Peyer's patch (tissue), 4 donors: ENCODE data around the gene IDH3B. TPM values are rescaled to one million over a fixed set of nuclear protein-coding genes. Genes with fewer than 3 reads are reported as not detected.
A peak's percentile ranks its signal among the peaks of the same experiment; 100 is the strongest.

Experiments used
- DNase-seq, 3 donors: peaks; one replicate each; pipeline ENCODE4 v3.0.0-alpha.2; 2017 to 2019
- H3K27ac ChIP-seq, 4 donors: fragments of 200-600 bp; sonication (generic); one replicate each; pipeline ENCODE4 v1.5.1; 2016 to 2019
- H3K27me3 ChIP-seq, 2 donors: fragments of 200-600 bp; sonication (generic); one replicate each; pipeline ENCODE4 v1.5.1; 2019
- H3K36me3 ChIP-seq, 3 donors: fragments of 200-600 bp; sonication (generic); one replicate each; pipeline ENCODE4 v1.5.1; 2016 to 2019
- H3K4me1 ChIP-seq, 4 donors: fragments of 200-600 bp; sonication (generic); one replicate each; pipeline ENCODE4 v1.5.1; 2016 to 2019
- H3K4me3 ChIP-seq, 4 donors: fragments of 200-600 bp; sonication (generic); 1 replicate in 3 of 4; 2 replicates in 1 of 4; pipeline ENCODE4 v1.5.1; 2016 to 2019; ENCODE audit warnings: mild to moderate bottlenecking in 1 of 4
- H3K9me3 ChIP-seq, 4 donors: fragments of 200-600 bp; sonication (generic); one replicate each; pipeline ENCODE4 v1.5.1; 2016 to 2019; ENCODE audit warnings: mild to moderate bottlenecking in 1 of 4
- CTCF ChIP-seq, 6 experiments: fragments of 450-650 bp in 4 of 6; fragments of 200-600 bp in 2 of 6; sonication (generic) in 1 of 6; IDR thresholded peaks; one replicate each; pipeline ENCODE4 v1.5.1; 2017 to 2019; ENCODE audit warnings: antibody characterized with exemption in 6 of 6, mild to moderate bottlenecking in 3 of 6, moderate library complexity in 1 of 6
- POLR2A ChIP-seq, 2 donors: fragments of 450-650 bp; IDR thresholded peaks; one replicate each; pipeline ENCODE4 v1.5.1; 2017; ENCODE audit warnings: antibody characterized with exemption in 2 of 2, mild to moderate bottlenecking in 2 of 2, moderate library complexity in 2 of 2
- total RNA-seq, 4 donors: library from RNA; depleted of rRNA; stranded (reverse); fragments of >200 nt; gene quantifications; one replicate each; pipeline ENCODE4 v1.1.0, GENCODE V29; 2016

Gene IDH3B
- total RNA-seq, 4 donors from 2014 or later: 113 to 156 (median 134) TPM

GRCh38 chr20:2693286-2694007, 29.4 kb upstream of the IDH3B start:
- H3K9me3 ChIP-seq: no peaks in the 10 kb centered on the region
- DNase-seq: no peak
- peaks cover 0 to 15% of the 10 kb centered on the region in 2 donors for H3K27me3 ChIP-seq
- no peaks in the 10 kb centered on the region for H3K36me3 ChIP-seq
- TF ChIP-seq CTCF (IDR thresholded peaks at IDR 0.05) (no peak), POLR2A (IDR thresholded peaks at IDR 0.05) (no peak)
- peak overlapping the region in 2 of 4 donors; percentile 39 to 79 for H3K27ac ChIP-seq
- peaks cover 0 to 17% (median 3%) of the 10 kb centered on the region in 4 donors for H3K4me1 ChIP-seq
- peak overlapping the region; percentile 26 to 65 (median 58) for H3K4me3 ChIP-seq

- Histone ChIP-seq H3K9me3 (no peaks in the 10 kb centered on the region), H3K4me3 (peak overlapping the region in 3 of 4 donors; percentile 54 to 65 (median 63)), H3K27me3 (peaks cover 0 to 15% of the 10 kb centered on the region in 2 donors), H3K36me3 (no peaks in the 10 kb centered on the region), H3K4me1 (peaks cover 0 to 17% (median 3%) of the 10 kb centered on the region in 4 donors), H3K27ac (peak overlapping the region in 2 of 4 donors; percentile 39 to 79)
- peak in 1 of 3 donors; percentile 46 for DNase-seq
- TF ChIP-seq POLR2A (IDR thresholded peaks at IDR 0.05): no peak
- no peak for TF ChIP-seq CTCF (IDR thresholded peaks at IDR 0.05)
These were observed 28.9 kb upstream of the IDH3B start for GRCh38 chr20:2692886-2693285.

GRCh38 chr20:2692036-2692885, 28.2 kb upstream of the IDH3B start, which contains the start of gene EBF4:
TSS of gene EBF4 (plus strand) at chr20:2692780. CDS start at chr20:2693646, 866 bp downstream.
- peak within 1 kb of the TSS; percentile 60 to 83 (median 70) for H3K27ac ChIP-seq
- peak within 1 kb of the TSS; percentile 42 to 65 (median 62) for H3K4me3 ChIP-seq
- H3K36me3 ChIP-seq: no peaks in the 10 kb centered on the region
- H3K9me3 ChIP-seq: no peaks in the 10 kb centered on the region
- peaks cover 0 to 17% (median 3%) of the 10 kb centered on the region in 4 donors for H3K4me1 ChIP-seq
- DNase-seq: peak in 2 of 3 donors; percentile 53 to 59
- TF ChIP-seq POLR2A (IDR thresholded peaks at IDR 0.05) (no peak), CTCF (IDR thresholded peaks at IDR 0.05) (no peak)
- peaks cover 0 to 15% of the 10 kb centered on the region in 2 donors for H3K27me3 ChIP-seq

GRCh38 chr20:2691663-2692035, 27.6 kb upstream of the IDH3B start:
- peak in 1 of 3 donors; percentile 36 for DNase-seq
- peak overlapping the region in 2 of 4 donors; percentile 60 to 63 for H3K4me3 ChIP-seq
- no peaks in the 10 kb centered on the region for H3K36me3 ChIP-seq
- H3K4me1 ChIP-seq: peaks cover 0 to 17% (median 3%) of the 10 kb centered on the region in 4 donors
- H3K27me3 ChIP-seq: peaks cover 0 to 15% of the 10 kb centered on the region in 2 donors
- peak overlapping the region; percentile 60 to 83 (median 70) for H3K27ac ChIP-seq
- H3K9me3 ChIP-seq: no peaks in the 10 kb centered on the region
- TF ChIP-seq CTCF (IDR thresholded peaks at IDR 0.05): no peak
- TF ChIP-seq POLR2A (IDR thresholded peaks at IDR 0.05): no peak

GRCh38 chr20:2691127-2691526, 27.1 kb upstream of the IDH3B start:
- DNase-seq: no peak
- Histone ChIP-seq H3K4me3 (no peak overlapping the region), H3K27me3 (peaks cover 0 to 15% of the 10 kb centered on the region in 2 donors), H3K27ac (no peak overlapping the region), H3K36me3 (no peaks in the 10 kb centered on the region), H3K4me1 (peaks cover 0 to 17% (median 3%) of the 10 kb centered on the region in 4 donors), H3K9me3 (no peaks in the 10 kb centered on the region)
- TF ChIP-seq POLR2A (IDR thresholded peaks at IDR 0.05): no peak
- TF ChIP-seq CTCF (IDR thresholded peaks at IDR 0.05): no peak
